Measurements from ENCODE around the gene SIL1.
"Not testable (repeated sequence)": the region's sequence is repeated elsewhere in the genome, so short reads cannot be mapped to it uniquely, and the experiment has no call there.

The SIL1 gene

DNA sequence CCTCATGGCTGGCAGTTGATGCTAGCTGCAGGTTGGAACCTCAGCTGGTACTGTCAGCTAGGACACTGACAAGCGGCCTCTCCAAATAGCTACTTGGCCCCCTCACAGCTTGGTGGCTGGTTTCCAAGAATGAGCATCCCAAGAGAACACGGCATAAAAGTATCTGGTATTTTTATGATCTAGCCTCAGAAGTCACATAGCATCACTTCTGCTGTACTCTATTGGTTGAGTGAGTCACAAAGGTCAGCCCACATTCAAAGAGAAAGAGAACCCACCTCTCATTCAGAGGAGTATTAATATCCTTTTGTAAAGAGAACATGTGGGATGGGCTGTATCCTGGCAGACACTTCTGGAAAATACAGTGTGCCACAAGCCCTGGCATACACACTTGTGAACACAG, 6.0 kb upstream of the SIL1 start:
- Histone ChIP-seq H3K4me1 (ENCODE audit: control insufficient read depth, insufficient read depth, low read length) (peaks cover 2% of the 10 kb centered on the region; the same call in 1 of the 2 replicates), H3K9me3 (ENCODE audit: control insufficient read depth, insufficient read depth, low read length) (no peaks in the 10 kb centered on the region), H3K27ac (ENCODE audit: low read length) (no peak overlapping the region), H3K36me3 (ENCODE audit: control insufficient read depth, insufficient read depth, low read length) (no peaks in the 10 kb centered on the region), H3K4me3 (ENCODE audit: low read length) (no peak overlapping the region), H3K27me3 (ENCODE audit: control insufficient read depth, insufficient read depth, low read length) (no peaks in the 10 kb centered on the region)
- DNase-seq (ENCODE audit: low read depth, low spot score), result no peak
- WGBS (ENCODE audit: insufficient coverage, insufficient read length), result no CpG with 5 or more reads among the region's 2 CpGs

DNA sequence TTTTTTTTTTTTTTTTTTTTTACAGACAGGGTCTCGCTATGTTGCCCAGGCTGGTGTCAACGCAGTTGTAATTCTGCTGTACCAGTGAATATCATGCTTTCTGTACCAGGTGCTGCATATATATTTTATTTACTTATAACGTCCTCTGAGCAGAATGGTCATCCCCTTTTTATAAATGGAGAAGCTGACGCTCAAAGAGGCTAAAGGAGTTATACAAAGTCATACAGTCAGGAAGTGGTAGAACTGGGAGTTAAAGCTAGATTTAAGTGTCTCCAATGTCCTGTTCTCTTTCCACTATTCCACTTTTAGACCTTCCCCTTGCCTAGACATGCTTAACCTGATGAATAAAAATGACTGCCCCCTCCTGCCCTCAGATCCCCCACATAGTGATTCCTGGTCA, 1.2 kb upstream of the SIL1 start:
- H3K36me3 ChIP-seq (ENCODE audit: control insufficient read depth, insufficient read depth, low read length), result no peaks in the 10 kb centered on the region
- DNase-seq (ENCODE audit: low read depth, low spot score), result no peak
- no CpG with 5 or more reads among the region's 4 CpGs for WGBS (ENCODE audit: insufficient coverage, insufficient read length)
- H3K4me3 ChIP-seq (ENCODE audit: low read length), result no peak overlapping the region
- H3K9me3 ChIP-seq (ENCODE audit: control insufficient read depth, insufficient read depth, low read length), result no peaks in the 10 kb centered on the region
- H3K27ac ChIP-seq (ENCODE audit: low read length), result no peak overlapping the region
- peaks cover 2% of the 10 kb centered on the region; the same call in 1 of the 2 replicates for H3K4me1 ChIP-seq (ENCODE audit: control insufficient read depth, insufficient read depth, low read length)
- no peaks in the 10 kb centered on the region for H3K27me3 ChIP-seq (ENCODE audit: control insufficient read depth, insufficient read depth, low read length)

DNA sequence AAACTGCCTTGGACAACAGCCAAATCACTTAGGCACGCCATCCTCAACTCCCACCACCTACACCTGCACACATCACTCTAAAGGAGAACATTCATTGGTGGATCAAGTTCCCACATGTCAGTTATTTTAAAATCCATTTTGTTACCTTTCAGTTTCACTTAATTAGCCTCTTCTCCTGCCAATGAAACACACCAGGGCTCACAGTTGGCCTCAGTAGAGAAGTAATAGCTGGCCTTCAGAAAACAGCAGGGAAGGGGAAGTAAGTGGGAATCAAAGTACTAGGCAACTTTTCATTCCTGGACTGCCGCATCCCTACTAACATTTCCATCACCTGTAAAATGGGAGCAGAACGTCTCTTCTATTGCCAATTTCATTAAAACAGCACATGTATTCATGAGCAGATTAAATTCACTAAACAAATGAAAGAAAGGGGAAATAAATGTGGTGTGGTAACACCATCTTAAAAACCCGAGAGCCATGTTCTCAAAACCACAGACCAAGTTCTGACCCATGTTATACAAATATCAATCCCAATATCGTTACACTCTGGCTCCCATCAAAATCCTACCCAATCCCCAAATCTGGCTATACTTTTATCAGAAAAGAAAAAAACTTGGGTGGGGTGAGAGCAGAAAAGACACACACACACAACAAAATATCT, 1.7 kb downstream of the SIL1 start:
- no peak overlapping the region for H3K27ac ChIP-seq (ENCODE audit: low read length)
- no peak overlapping the region for H3K4me3 ChIP-seq (ENCODE audit: low read length)
- DNase-seq (ENCODE audit: low read depth, low spot score), result no peak
- WGBS (ENCODE audit: insufficient coverage, insufficient read length), result 100% methylated on average over 1 of the region's 5 CpGs
- H3K27me3 ChIP-seq (ENCODE audit: control insufficient read depth, insufficient read depth, low read length), result no peaks in the 10 kb centered on the region
- no peaks in the 10 kb centered on the region for H3K9me3 ChIP-seq (ENCODE audit: control insufficient read depth, insufficient read depth, low read length)
- H3K4me1 ChIP-seq (ENCODE audit: control insufficient read depth, insufficient read depth, low read length), result peaks cover 2% of the 10 kb centered on the region; the same call in 1 of the 2 replicates
- no peaks in the 10 kb centered on the region for H3K36me3 ChIP-seq (ENCODE audit: control insufficient read depth, insufficient read depth, low read length)

DNA sequence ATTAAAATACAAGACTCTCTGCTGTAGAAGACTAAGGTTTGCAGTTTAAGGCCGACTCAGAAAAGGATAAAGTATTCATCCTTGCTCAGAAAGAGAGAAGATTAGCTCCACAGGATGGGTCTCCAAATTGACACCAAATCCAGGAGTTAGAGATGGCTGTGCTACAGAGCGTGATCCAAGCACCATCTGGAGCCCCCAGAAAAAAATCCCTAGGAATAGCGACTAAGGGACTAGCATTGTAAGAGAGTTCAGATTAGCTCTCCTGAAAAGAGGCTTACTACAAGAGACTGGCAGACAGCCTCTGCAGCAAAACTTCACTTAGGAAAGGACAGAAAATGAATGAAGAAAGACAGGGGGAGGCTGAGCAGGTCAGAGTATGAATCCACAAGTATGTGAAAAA, 3.7 kb downstream of the SIL1 start:
- H3K27ac ChIP-seq (ENCODE audit: low read length), result no peak overlapping the region
- no peaks in the 10 kb centered on the region for H3K27me3 ChIP-seq (ENCODE audit: control insufficient read depth, insufficient read depth, low read length)
- no peaks in the 10 kb centered on the region for H3K9me3 ChIP-seq (ENCODE audit: control insufficient read depth, insufficient read depth, low read length)
- no peak overlapping the region for H3K4me3 ChIP-seq (ENCODE audit: low read length)
- H3K36me3 ChIP-seq (ENCODE audit: control insufficient read depth, insufficient read depth, low read length), result no peaks in the 10 kb centered on the region
- H3K4me1 ChIP-seq (ENCODE audit: control insufficient read depth, insufficient read depth, low read length), result peaks cover 2% of the 10 kb centered on the region; the same call in 1 of the 2 replicates
- DNase-seq (ENCODE audit: low read depth, low spot score), result no peak
- WGBS (ENCODE audit: insufficient coverage, insufficient read length), result no CpG with 5 or more reads among the region's 3 CpGs

DNA sequence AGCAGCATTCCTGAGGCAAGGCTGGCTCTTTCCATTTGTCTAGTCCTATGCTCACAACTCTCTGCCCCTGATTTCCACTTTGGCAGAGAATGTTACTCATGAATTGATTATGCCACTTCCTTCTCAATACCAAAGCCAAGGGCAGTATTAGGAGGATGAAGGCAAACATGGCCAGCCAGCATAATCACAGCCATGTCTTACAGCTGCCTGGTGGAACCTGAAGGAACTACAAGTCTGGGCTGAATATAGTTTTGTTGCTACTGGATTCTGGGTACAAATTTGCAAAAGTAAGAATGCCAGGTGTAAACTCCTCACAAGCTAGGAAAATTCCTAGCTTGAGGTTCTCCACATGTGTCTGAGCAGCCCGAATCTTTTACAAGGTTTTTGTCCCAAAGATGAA, 4.2 kb downstream of the SIL1 start:
- peaks cover 2% of the 10 kb centered on the region; the same call in 1 of the 2 replicates for H3K4me1 ChIP-seq (ENCODE audit: control insufficient read depth, insufficient read depth, low read length)
- H3K4me3 ChIP-seq (ENCODE audit: low read length), result no peak overlapping the region
- DNase-seq (ENCODE audit: low read depth, low spot score), result no peak
- WGBS (ENCODE audit: insufficient coverage, insufficient read length), result no CpG with 5 or more reads among the region's 1 CpG
- no peaks in the 10 kb centered on the region for H3K27me3 ChIP-seq (ENCODE audit: control insufficient read depth, insufficient read depth, low read length)
- no peaks in the 10 kb centered on the region for H3K36me3 ChIP-seq (ENCODE audit: control insufficient read depth, insufficient read depth, low read length)
- no peaks in the 10 kb centered on the region for H3K9me3 ChIP-seq (ENCODE audit: control insufficient read depth, insufficient read depth, low read length)
- no peak overlapping the region for H3K27ac ChIP-seq (ENCODE audit: low read length)

DNA sequence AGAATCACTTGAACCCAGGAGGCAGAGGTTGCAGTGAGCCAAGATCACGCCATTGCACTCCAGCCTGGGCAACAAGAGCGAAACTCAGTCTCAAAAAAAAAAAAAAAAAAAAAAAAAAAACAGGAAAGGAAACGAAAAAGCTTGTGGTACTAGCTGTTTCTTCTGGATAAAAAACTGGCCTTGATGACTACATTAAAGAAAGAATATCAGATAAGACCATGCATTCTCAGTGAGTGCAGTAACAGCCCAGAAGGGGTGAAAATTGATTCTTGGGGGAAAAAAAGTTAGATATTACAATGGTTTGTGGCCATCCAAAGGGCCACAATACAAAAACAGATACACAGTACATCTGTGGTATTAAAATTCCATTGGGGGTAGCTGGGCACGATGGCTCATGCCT, 5.3 kb downstream of the SIL1 start:
- WGBS (ENCODE audit: insufficient coverage, insufficient read length), result no CpG with 5 or more reads among the region's 4 CpGs
- H3K4me1 ChIP-seq (ENCODE audit: control insufficient read depth, insufficient read depth, low read length); H3K27ac ChIP-seq (ENCODE audit: low read length); H3K4me3 ChIP-seq (ENCODE audit: low read length); H3K36me3 ChIP-seq (ENCODE audit: control insufficient read depth, insufficient read depth, low read length); H3K9me3 ChIP-seq (ENCODE audit: control insufficient read depth, insufficient read depth, low read length); DNase-seq (ENCODE audit: low read depth, low spot score); H3K27me3 ChIP-seq (ENCODE audit: control insufficient read depth, insufficient read depth, low read length): not testable (repeated sequence)

DNA sequence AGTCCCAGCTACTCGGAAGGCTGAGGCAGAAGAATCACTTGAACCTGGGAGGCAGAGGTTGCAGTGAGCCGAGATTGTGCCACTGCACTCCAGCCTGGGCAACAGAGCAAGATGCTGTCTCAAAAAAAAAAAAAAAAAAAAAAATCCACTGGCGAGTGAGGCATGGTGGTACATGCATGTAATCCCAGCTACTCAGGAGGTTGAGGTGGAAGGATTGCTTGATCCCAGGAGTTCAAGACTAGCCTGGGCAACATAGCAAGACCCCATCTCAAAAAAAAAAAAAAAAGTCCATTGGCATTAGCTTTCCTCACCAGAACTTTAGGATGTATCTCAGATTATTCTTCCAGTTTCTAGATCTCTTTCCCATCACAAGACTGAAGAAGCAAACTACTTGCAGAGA, 6.2 kb downstream of the SIL1 start:
- H3K36me3 ChIP-seq (ENCODE audit: control insufficient read depth, insufficient read depth, low read length); H3K9me3 ChIP-seq (ENCODE audit: control insufficient read depth, insufficient read depth, low read length); H3K4me1 ChIP-seq (ENCODE audit: control insufficient read depth, insufficient read depth, low read length); H3K4me3 ChIP-seq (ENCODE audit: low read length); H3K27me3 ChIP-seq (ENCODE audit: control insufficient read depth, insufficient read depth, low read length); H3K27ac ChIP-seq (ENCODE audit: low read length); DNase-seq (ENCODE audit: low read depth, low spot score): not testable (repeated sequence)
- no CpG with 5 or more reads among the region's 3 CpGs for WGBS (ENCODE audit: insufficient coverage, insufficient read length)

DNA sequence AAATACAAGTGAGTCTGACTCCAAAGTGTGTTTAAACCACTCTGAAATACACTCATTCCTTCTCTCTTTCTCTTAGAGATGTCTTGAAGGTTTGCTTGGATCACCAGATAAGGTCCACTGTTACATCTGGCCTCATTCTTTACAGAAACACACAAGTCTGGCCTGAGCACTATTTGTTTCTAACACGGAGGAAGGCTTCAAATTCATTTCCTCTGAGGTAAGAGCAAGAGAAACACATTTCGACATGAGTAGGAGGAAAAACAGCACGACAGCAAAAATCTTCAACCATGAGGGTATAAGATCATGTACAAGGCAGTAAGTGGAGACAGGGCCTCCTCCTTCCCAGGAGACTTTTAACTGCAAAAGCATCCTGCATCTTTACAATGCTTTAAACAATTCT, 8.0 kb downstream of the SIL1 start:
- Histone ChIP-seq H3K27ac (ENCODE audit: low read length) (no peak overlapping the region), H3K27me3 (ENCODE audit: control insufficient read depth, insufficient read depth, low read length) (no peaks in the 10 kb centered on the region), H3K4me3 (ENCODE audit: low read length) (no peak overlapping the region), H3K9me3 (ENCODE audit: control insufficient read depth, insufficient read depth, low read length) (no peaks in the 10 kb centered on the region), H3K4me1 (ENCODE audit: control insufficient read depth, insufficient read depth, low read length) (no peaks in the 10 kb centered on the region), H3K36me3 (ENCODE audit: control insufficient read depth, insufficient read depth, low read length) (no peaks in the 10 kb centered on the region)
- WGBS (ENCODE audit: insufficient coverage, insufficient read length), result no CpG with 5 or more reads among the region's 3 CpGs
- no peak for DNase-seq (ENCODE audit: low read depth, low spot score)

DNA sequence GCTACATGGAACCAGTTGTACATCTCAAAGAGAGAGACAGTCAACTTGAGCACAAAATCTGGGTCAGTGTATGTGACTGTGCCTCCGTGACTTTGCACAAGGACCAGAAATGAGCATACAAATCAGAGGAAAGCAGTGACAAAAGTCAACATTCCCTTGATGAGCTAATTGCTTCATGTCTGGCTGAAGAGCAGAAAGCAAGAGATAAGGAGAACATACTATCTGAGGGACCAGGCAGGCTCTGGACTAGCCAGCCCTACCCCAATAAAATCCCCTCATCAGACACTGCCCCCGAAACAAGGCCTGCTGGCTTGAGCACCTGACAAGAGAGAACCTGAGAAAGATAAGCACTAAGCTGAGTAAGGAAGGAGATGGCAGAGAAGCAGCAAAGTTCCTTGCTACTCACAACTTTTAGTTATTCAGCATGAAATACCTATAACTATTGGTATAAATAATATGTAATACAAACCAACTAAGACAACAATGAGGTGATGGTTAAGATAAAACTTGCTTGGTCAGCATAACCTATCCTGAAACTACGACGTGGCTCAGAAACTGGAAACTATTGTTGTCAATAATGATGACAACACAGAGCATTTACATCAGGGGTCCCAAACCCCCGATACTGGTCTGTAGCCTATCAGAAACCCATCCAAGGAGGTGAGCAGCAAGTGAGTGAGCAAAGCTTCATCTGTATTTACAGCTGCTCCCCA, 9.5 kb downstream of the SIL1 start:
- no peak for DNase-seq (ENCODE audit: low read depth, low spot score)
- WGBS (ENCODE audit: insufficient coverage, insufficient read length), result no CpG with 5 or more reads among the region's 5 CpGs
- no peaks in the 10 kb centered on the region for H3K9me3 ChIP-seq (ENCODE audit: control insufficient read depth, insufficient read depth, low read length)
- H3K4me3 ChIP-seq (ENCODE audit: low read length), result no peak overlapping the region
- no peaks in the 10 kb centered on the region for H3K36me3 ChIP-seq (ENCODE audit: control insufficient read depth, insufficient read depth, low read length)
- no peak overlapping the region for H3K27ac ChIP-seq (ENCODE audit: low read length)
- H3K27me3 ChIP-seq (ENCODE audit: control insufficient read depth, insufficient read depth, low read length), result no peaks in the 10 kb centered on the region
- no peaks in the 10 kb centered on the region for H3K4me1 ChIP-seq (ENCODE audit: control insufficient read depth, insufficient read depth, low read length)

DNA sequence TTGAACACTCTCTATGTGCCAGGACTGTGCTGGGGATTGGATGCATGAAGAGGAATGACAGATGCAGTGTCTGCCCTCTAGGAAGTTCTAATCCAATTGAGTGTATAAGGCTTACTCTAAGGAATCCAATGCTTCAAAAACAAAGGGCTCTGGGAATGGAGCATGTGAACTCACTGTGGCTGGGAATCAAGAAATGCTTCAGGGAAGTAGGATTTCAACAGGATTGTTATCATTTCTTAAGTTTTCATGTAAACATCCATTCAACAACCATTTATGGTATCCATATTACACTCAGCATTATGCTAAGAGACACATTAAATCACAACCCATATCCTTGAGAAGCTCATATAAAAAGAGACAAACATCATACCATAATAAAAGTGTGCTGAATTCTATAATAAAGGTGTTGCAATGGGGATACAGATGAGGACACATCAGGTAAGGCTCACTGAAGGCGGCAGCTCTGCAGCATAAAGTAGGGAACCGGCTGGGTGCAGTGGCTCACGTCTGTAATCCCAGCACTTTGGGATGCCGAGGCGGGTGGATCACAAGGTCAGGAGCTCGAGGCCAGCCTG, 11.3 kb downstream of the SIL1 start:
- no peak overlapping the region for H3K4me3 ChIP-seq (ENCODE audit: low read length)
- no peak overlapping the region for H3K27ac ChIP-seq (ENCODE audit: low read length)
- no CpG with 5 or more reads among the region's 6 CpGs for WGBS (ENCODE audit: insufficient coverage, insufficient read length)
- H3K36me3 ChIP-seq (ENCODE audit: control insufficient read depth, insufficient read depth, low read length), result no peaks in the 10 kb centered on the region
- H3K27me3 ChIP-seq (ENCODE audit: control insufficient read depth, insufficient read depth, low read length), result no peaks in the 10 kb centered on the region
- no peaks in the 10 kb centered on the region for H3K4me1 ChIP-seq (ENCODE audit: control insufficient read depth, insufficient read depth, low read length)
- H3K9me3 ChIP-seq (ENCODE audit: control insufficient read depth, insufficient read depth, low read length), result no peaks in the 10 kb centered on the region
- no peak for DNase-seq (ENCODE audit: low read depth, low spot score)
